ENCODE measurements around the gene SP2. TPM values are rescaled to one million over a fixed set of nuclear protein-coding genes. Genes with fewer than 3 reads are reported as not detected.

The SP2 gene
- total and polyA plus RNA-seq, 11 donors = 4.1 to 21.2 (median 16.0) TPM

GRCh38 chr17:47896672-47897490 lies 845 bp downstream of the SP2 start:
- WGBS, 4 donors = 1 to 2% (median 1%) methylated on average over 19 to 22 of the region's 22 CpGs

GRCh38 chr17:47897561-47897960 lies 1.5 kb downstream of the SP2 start:
- no peak for DNase-seq
- no peak for ATAC-seq
- no peak for TF ChIP-seq CTCF (IDR thresholded peaks at IDR 0.05)
- TF ChIP-seq POLR2A (IDR thresholded peaks at IDR 0.05) = no peak
- peaks cover 0 to 16% (median 0%) of the 10 kb centered on the region in 9 donors for H3K36me3 ChIP-seq
- WGBS, 4 donors = 37 to 66% (median 52%) methylated on average over 5 of the region's 5 CpGs
- intact Hi-C loops (cut with DNase I) = loop anchor here in 8 of 10 donors (2.0 to 10.0 kb wide), 7 partner anchors 43 to 203 kb away; partner anchors contain the start of genes CDK5RAP3 (in 5 of the 8), PNPO (in 2 of the 8) and TBKBP1 (in 1 of the 8)
- H3K4me1 ChIP-seq = peaks cover 0 to 68% (median 61%) of the 10 kb centered on the region in 12 donors
- peak overlapping the region in 8 of 12 donors; percentile 73 to 93 (median 78) for H3K4me3 ChIP-seq
- H3K27me3 ChIP-seq = no peaks in the 10 kb centered on the region
- H3K27ac ChIP-seq = peak overlapping the region; percentile 98 to 100 (median 99)
- H3K9me3 ChIP-seq = no peaks in the 10 kb centered on the region

More at GRCh38 chr17:47896672-47897490, 845 bp downstream of the SP2 start:
- TF ChIP-seq POLR2A (IDR thresholded peaks at IDR 0.05) (no peak), CTCF (IDR thresholded peaks at IDR 0.05) (no peak)
- Histone ChIP-seq H3K4me3 (peak overlapping the region; percentile 63 to 94 (median 78)), H3K27me3 (no peaks in the 10 kb centered on the region), H3K27ac (peak overlapping the region; percentile 98 to 100 (median 99)), H3K4me1 (peaks cover 0 to 63% (median 56%) of the 10 kb centered on the region in 12 donors), H3K9me3 (no peaks in the 10 kb centered on the region), H3K36me3 (peaks cover 0 to 16% (median 0%) of the 10 kb centered on the region in 9 donors)
- ATAC-seq (no peak), DNase-seq (no peak)
- intact Hi-C loops (cut with DNase I) = loop anchor here in 8 of 10 donors (1.0 to 10.0 kb wide), 9 partner anchors 44 to 202 kb away; partner anchors contain the start of genes CDK5RAP3 (in 5 of the 8), PNPO (in 4 of the 8) and TBKBP1 (in 1 of the 8)

GRCh38 chr17:47898241-47898640 lies 2.2 kb downstream of the SP2 start:
- Histone ChIP-seq H3K36me3 (peaks cover 0 to 16% (median 0%) of the 10 kb centered on the region in 9 donors), H3K4me3 (no peak overlapping the region), H3K27me3 (no peaks in the 10 kb centered on the region), H3K27ac (peak overlapping the region; percentile 98 to 100 (median 99)), H3K4me1 (peaks cover 0 to 75% (median 63%) of the 10 kb centered on the region in 12 donors), H3K9me3 (no peaks in the 10 kb centered on the region)
- ATAC-seq (no peak), DNase-seq (no peak)
- intact Hi-C loops (cut with DNase I) = loop anchor here in 5 of 10 donors (5.0 to 10.0 kb wide), 4 partner anchors 44 to 203 kb away; partner anchors contain the start of genes CDK5RAP3 (in 1 of the 5), PNPO (in 1 of the 5) and TBKBP1 (in 1 of the 5)
- TF ChIP-seq CTCF (IDR thresholded peaks at IDR 0.05) = no peak
- no peak for TF ChIP-seq POLR2A (IDR thresholded peaks at IDR 0.05)

GRCh38 chr17:47899643-47900042 lies 3.6 kb downstream of the SP2 start:
- Histone ChIP-seq H3K4me3 (no peak overlapping the region), H3K27ac (peak overlapping the region in 11 of 12 donors; percentile 61 to 99 (median 84)), H3K27me3 (no peaks in the 10 kb centered on the region), H3K4me1 (peaks cover 4 to 84% (median 68%) of the 10 kb centered on the region in 12 donors), H3K36me3 (peaks cover 0 to 16% (median 0%) of the 10 kb centered on the region in 9 donors), H3K9me3 (no peaks in the 10 kb centered on the region)
- WGBS, 4 donors = 39 to 52% (median 47%) methylated on average over 5 of the region's 5 CpGs
- ATAC-seq (no peak), DNase-seq (peak in 1 of 5 donors; percentile 44)
- intact Hi-C loops (cut with DNase I) = loop anchor here in 7 of 10 donors (2.0 to 10.0 kb wide), 5 partner anchors 41 to 205 kb away; partner anchors contain the start of genes PNPO (in 3 of the 7), CDK5RAP3 (in 1 of the 7) and TBKBP1 (in 1 of the 7)
- TF ChIP-seq CTCF (IDR thresholded peaks at IDR 0.05) = no peak
- no peak for TF ChIP-seq POLR2A (IDR thresholded peaks at IDR 0.05)
